ENCODE results near the gene TNNC1. TPM values are rescaled to one million over a fixed set of nuclear protein-coding genes. Genes with fewer than 3 reads are reported as not detected.

The TNNC1 gene
- total and polyA plus RNA-seq, 2 of the 13 experiments (the other 11 are each of a cell fraction or from before 2014, with no cell fraction given): 11.8 to 36.4 TPM

GRCh38 chr3:52444860-52445793, 8.7 kb downstream of the TNNC1 start, which contains the start of gene SEMA3G (continued):
- TF ChIP-seq ZNF275 (CRISPR knock-in tag; IDR thresholded peaks at IDR 0.05; ENCODE audit: borderline replicate concordance): no peak
- TF ChIP-seq REPIN1 (CRISPR knock-in tag; IDR thresholded peaks at IDR 0.05; ENCODE audit: borderline replicate concordance, low read depth): no peak; the same call in 1 of the 2 replicates
- TF ChIP-seq HNF1A (IDR thresholded peaks at IDR 0.05; ENCODE audit: low read depth): no peak
- TF ChIP-seq HNF1A (CRISPR knock-in tag; IDR thresholded peaks at IDR 0.05; ENCODE audit: borderline replicate concordance): no peak
- TF ChIP-seq ZNF704 (CRISPR knock-in tag; IDR thresholded peaks at IDR 0.05; ENCODE audit: borderline replicate concordance): no peak
- 0 out of 2 replicates have a peak, but pooled peaks have one; percentile 30 for TF ChIP-seq ZNF335 (CRISPR knock-in tag; IDR thresholded peaks at IDR 0.05)
- no peak for TF ChIP-seq RBM39 (IDR thresholded peaks at IDR 0.05; ENCODE audit: low read depth, low read length, poor library complexity, severe bottlenecking)
- TF ChIP-seq HOXA5 (CRISPR knock-in tag; IDR thresholded peaks at IDR 0.05): no peak
- TF ChIP-seq ZSCAN22 (CRISPR knock-in tag; IDR thresholded peaks at IDR 0.05): peak; percentile 52; the same call in 1 of the 2 replicates
- no peak for TF ChIP-seq AKAP8 (CRISPR knock-in tag; IDR thresholded peaks at IDR 0.05)
- no peak for TF ChIP-seq ZNF142 (CRISPR knock-in tag; IDR thresholded peaks at IDR 0.05)
- no peak for TF ChIP-seq ZFAT (CRISPR knock-in tag; conservative IDR thresholded peaks at IDR 0.05)
- no peak for TF ChIP-seq ZNF207 (IDR thresholded peaks at IDR 0.05; ENCODE audit: borderline replicate concordance)
- 0 out of 2 replicates have a peak, but pooled peaks have one; percentile 23 for TF ChIP-seq HES4 (CRISPR knock-in tag; IDR thresholded peaks at IDR 0.05; ENCODE audit: borderline replicate concordance)
- TF ChIP-seq ZBTB7A (CRISPR knock-in tag; IDR thresholded peaks at IDR 0.05): no peak

Measured in HepG2 (cell line).